ENCODE measurements around the gene MARK2.

The MARK2 gene

DNA sequence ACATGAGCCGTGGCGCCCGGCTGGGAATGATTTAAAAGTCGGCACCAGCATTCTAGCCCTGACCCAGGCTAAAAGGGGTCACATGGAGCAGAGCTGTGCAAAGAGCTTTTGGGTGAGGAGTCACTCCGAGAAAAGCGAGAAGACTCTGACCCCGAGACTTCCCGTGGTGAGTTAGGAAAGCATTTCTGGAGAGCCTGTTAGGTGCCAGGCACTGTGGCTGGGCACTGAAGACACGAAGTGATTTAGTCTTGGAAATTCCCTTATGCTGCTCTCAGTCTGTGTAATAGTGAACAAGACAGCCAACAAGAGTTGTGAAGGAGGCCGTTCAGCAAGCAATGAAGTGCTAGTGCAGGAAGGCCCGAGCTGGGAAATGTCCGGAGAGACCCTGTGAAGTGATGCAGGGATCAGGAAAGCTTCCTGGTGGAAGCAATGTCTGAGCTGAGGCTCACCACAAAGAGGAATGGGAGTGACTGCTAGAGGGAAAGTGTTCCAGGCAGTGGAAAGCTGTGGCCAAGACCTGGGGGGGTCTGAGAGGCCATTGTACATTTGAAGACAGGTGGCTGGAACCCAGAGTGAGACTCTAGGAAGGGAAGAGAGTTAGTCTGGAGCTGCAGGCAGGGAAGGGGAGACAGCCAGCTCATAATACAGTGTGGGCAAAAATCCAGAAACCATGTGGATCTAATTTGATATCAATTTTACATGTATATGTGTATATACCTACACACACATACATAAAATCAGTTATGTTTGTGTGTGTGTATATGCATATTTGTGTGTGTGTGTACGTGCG is 31.6 kb downstream of the MARK2 start:
- Histone ChIP-seq H3K4me3 (ENCODE audit: low read length in 2 of 2) (no peak overlapping the region), H3K27ac (ENCODE audit: low read length) (peak overlapping the region; percentile 53), H3K9ac (ENCODE audit: low read length in 2 of 2) (peak overlapping the region in 1 of 2 donors; percentile 36)

GRCh38 chr11:63871962-63872799 is 33.3 kb downstream of the MARK2 start:
- H3K36me3 ChIP-seq (ENCODE audit: control insufficient read depth in 2 of 2, insufficient read depth in 2 of 2, low read length in 2 of 2), result peaks cover 0 to 9% of the 10 kb centered on the region in 2 donors
- peaks cover 63% of the 10 kb centered on the region for H3K4me1 ChIP-seq (ENCODE audit: control insufficient read depth, insufficient read depth, low read length)
- H3K27ac ChIP-seq (ENCODE audit: low read length), result peak overlapping the region; percentile 60
- H3K9me3 ChIP-seq (ENCODE audit: control insufficient read depth in 2 of 2, low read length in 2 of 2), result no peaks in the 10 kb centered on the region
- H3K4me3 ChIP-seq (ENCODE audit: low read length in 2 of 2), result peak overlapping the region in 1 of 2 donors; percentile 44
- no peak overlapping the region for H3K9ac ChIP-seq (ENCODE audit: low read length in 2 of 2)
- H3K27me3 ChIP-seq (ENCODE audit: control insufficient read depth in 1 of 2, insufficient read depth in 2 of 2, low read length in 2 of 2), result no peaks in the 10 kb centered on the region

More for the DNA sequence above, 31.6 kb downstream of the MARK2 start:
- no peaks in the 10 kb centered on the region for H3K27me3 ChIP-seq (ENCODE audit: control insufficient read depth in 1 of 2, insufficient read depth in 2 of 2, low read length in 2 of 2)
- H3K9me3 ChIP-seq (ENCODE audit: control insufficient read depth in 2 of 2, low read length in 2 of 2), result no peaks in the 10 kb centered on the region
- peaks cover 63% of the 10 kb centered on the region for H3K4me1 ChIP-seq (ENCODE audit: control insufficient read depth, insufficient read depth, low read length)
- peaks cover 0 to 6% of the 10 kb centered on the region in 2 donors for H3K36me3 ChIP-seq (ENCODE audit: control insufficient read depth in 2 of 2, insufficient read depth in 2 of 2, low read length in 2 of 2)

DNA sequence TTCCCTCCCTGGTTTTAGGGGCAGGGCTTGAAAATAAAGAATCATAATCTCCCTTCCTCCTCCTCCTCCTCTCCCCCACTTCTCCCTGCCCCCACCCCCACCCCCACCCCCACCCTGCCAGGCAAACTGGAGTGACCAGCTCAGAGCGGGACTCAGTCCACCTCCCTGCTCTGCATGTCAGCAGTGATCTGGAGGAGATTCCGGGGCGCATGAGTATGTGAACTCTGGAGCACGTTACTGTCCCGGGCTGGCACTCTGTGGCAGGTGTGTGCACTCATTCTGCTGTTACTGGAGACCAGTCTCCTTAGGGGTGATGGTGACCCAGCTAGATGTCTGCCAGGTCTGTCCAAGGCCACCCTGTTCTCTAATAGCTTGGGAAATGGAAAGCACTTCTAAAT is 33.9 kb downstream of the MARK2 start:
- Histone ChIP-seq H3K9ac (ENCODE audit: low read length in 2 of 2) (no peak overlapping the region), H3K27me3 (ENCODE audit: control insufficient read depth in 1 of 2, insufficient read depth in 2 of 2, low read length in 2 of 2) (no peaks in the 10 kb centered on the region), H3K4me3 (ENCODE audit: low read length in 2 of 2) (no peak overlapping the region), H3K36me3 (ENCODE audit: control insufficient read depth in 2 of 2, insufficient read depth in 2 of 2, low read length in 2 of 2) (peaks cover 0 to 9% of the 10 kb centered on the region in 2 donors), H3K4me1 (ENCODE audit: control insufficient read depth, insufficient read depth, low read length) (peaks cover 63% of the 10 kb centered on the region), H3K9me3 (ENCODE audit: control insufficient read depth in 2 of 2, low read length in 2 of 2) (no peaks in the 10 kb centered on the region), H3K27ac (ENCODE audit: low read length) (peak overlapping the region; percentile 1)

DNA sequence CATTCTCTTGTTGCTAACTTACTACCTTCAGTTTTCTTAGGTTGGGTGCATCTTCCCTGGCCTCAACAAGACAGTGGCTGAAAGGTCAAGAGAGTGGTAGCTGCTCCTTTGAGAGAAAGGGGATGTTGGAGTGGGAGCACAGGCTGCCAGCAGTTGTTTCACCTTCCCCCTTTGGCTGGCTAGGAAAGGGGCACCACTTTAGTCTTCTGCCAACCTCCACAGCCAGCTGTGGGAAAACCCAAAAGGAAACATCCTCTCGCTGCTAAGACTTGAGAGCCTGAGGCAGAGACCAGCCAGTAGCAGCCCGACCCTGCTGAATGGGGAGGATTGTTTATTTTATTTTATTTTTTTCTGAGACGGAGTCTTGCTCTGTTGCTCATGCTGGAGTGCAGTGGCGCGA is 34.4 kb downstream of the MARK2 start:
- no peaks in the 10 kb centered on the region for H3K27me3 ChIP-seq (ENCODE audit: control insufficient read depth in 1 of 2, insufficient read depth in 2 of 2, low read length in 2 of 2)
- peaks cover 0 to 9% of the 10 kb centered on the region in 2 donors for H3K36me3 ChIP-seq (ENCODE audit: control insufficient read depth in 2 of 2, insufficient read depth in 2 of 2, low read length in 2 of 2)
- peak overlapping the region; percentile 1 for H3K27ac ChIP-seq (ENCODE audit: low read length)
- peaks cover 62% of the 10 kb centered on the region for H3K4me1 ChIP-seq (ENCODE audit: control insufficient read depth, insufficient read depth, low read length)
- no peak overlapping the region for H3K4me3 ChIP-seq (ENCODE audit: low read length in 2 of 2)
- no peak overlapping the region for H3K9ac ChIP-seq (ENCODE audit: low read length in 2 of 2)
- H3K9me3 ChIP-seq (ENCODE audit: control insufficient read depth in 2 of 2, low read length in 2 of 2), result no peaks in the 10 kb centered on the region

DNA sequence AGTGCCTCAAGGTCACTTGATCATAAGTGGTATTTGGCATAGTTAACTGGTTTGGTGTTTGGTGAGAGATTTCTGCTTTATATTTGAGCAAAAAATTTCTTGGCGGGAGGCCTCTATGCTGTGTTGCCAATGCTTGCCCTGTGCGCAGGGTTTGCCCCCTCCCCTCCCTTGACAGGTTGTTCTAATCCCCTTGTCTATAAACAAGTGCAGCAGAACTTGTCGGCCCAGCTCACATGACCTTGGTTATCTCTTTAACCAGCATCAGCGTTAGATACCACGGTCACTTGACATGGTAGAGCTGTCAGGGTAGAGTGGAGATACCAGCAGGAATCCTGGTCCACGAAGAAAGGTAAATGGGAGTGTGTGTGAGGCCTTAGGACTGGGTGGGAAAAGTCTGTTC is 35.6 kb downstream of the MARK2 start:
- H3K4me1 ChIP-seq (ENCODE audit: control insufficient read depth, insufficient read depth, low read length), result peaks cover 51% of the 10 kb centered on the region
- peaks cover 0 to 6% of the 10 kb centered on the region in 2 donors for H3K36me3 ChIP-seq (ENCODE audit: control insufficient read depth in 2 of 2, insufficient read depth in 2 of 2, low read length in 2 of 2)
- H3K4me3 ChIP-seq (ENCODE audit: low read length in 2 of 2), result no peak overlapping the region
- H3K27ac ChIP-seq (ENCODE audit: low read length), result peak overlapping the region; percentile 18
- no peaks in the 10 kb centered on the region for H3K9me3 ChIP-seq (ENCODE audit: control insufficient read depth in 2 of 2, low read length in 2 of 2)
- no peak overlapping the region for H3K9ac ChIP-seq (ENCODE audit: low read length in 2 of 2)
- no peaks in the 10 kb centered on the region for H3K27me3 ChIP-seq (ENCODE audit: control insufficient read depth in 1 of 2, insufficient read depth in 2 of 2, low read length in 2 of 2)

DNA sequence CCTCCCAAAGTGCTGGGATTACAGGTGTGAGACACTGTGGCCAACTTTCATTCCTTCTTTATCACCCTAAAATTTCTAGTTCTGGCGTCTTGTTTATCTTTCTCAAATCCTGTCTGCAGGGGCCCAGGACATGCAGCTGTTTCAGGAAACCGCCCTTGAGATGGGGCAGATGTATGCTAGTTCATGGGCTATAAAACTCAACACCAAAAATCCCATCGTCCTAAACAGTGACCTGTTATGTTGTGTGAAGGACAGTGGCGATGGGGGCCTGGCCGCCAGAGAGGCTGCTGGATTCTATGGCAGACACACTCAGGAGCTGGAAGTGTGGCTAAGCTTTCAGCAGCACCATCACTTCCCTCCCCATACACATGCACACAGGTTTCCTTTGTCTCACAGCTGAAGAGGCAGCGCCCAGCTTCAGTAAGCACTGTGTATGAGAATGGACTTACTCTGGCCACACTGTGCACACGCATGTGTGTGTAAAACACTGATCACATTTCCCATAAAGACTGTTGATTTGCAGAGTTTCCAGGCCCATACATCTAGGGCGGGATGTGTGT is 36.7 kb downstream of the MARK2 start:
- Histone ChIP-seq H3K36me3 (ENCODE audit: control insufficient read depth in 2 of 2, insufficient read depth in 2 of 2, low read length in 2 of 2) (peaks cover 0 to 6% of the 10 kb centered on the region in 2 donors), H3K27me3 (ENCODE audit: control insufficient read depth in 1 of 2, insufficient read depth in 2 of 2, low read length in 2 of 2) (no peaks in the 10 kb centered on the region), H3K27ac (ENCODE audit: low read length) (no peak overlapping the region), H3K9me3 (ENCODE audit: control insufficient read depth in 2 of 2, low read length in 2 of 2) (no peaks in the 10 kb centered on the region), H3K9ac (ENCODE audit: low read length in 2 of 2) (no peak overlapping the region), H3K4me3 (ENCODE audit: low read length in 2 of 2) (no peak overlapping the region), H3K4me1 (ENCODE audit: control insufficient read depth, insufficient read depth, low read length) (peaks cover 44% of the 10 kb centered on the region)

GRCh38 chr11:63876616-63877015 is 37.7 kb downstream of the MARK2 start:
- no peaks in the 10 kb centered on the region for H3K27me3 ChIP-seq (ENCODE audit: control insufficient read depth in 1 of 2, insufficient read depth in 2 of 2, low read length in 2 of 2)
- peaks cover 33% of the 10 kb centered on the region for H3K4me1 ChIP-seq (ENCODE audit: control insufficient read depth, insufficient read depth, low read length)
- H3K36me3 ChIP-seq (ENCODE audit: control insufficient read depth in 2 of 2, insufficient read depth in 2 of 2, low read length in 2 of 2), result peaks cover 0 to 6% of the 10 kb centered on the region in 2 donors
- no peak overlapping the region for H3K27ac ChIP-seq (ENCODE audit: low read length)
- H3K9me3 ChIP-seq (ENCODE audit: control insufficient read depth in 2 of 2, low read length in 2 of 2), result no peaks in the 10 kb centered on the region
- H3K4me3 ChIP-seq (ENCODE audit: low read length in 2 of 2), result no peak overlapping the region
- no peak overlapping the region for H3K9ac ChIP-seq (ENCODE audit: low read length in 2 of 2)

DNA sequence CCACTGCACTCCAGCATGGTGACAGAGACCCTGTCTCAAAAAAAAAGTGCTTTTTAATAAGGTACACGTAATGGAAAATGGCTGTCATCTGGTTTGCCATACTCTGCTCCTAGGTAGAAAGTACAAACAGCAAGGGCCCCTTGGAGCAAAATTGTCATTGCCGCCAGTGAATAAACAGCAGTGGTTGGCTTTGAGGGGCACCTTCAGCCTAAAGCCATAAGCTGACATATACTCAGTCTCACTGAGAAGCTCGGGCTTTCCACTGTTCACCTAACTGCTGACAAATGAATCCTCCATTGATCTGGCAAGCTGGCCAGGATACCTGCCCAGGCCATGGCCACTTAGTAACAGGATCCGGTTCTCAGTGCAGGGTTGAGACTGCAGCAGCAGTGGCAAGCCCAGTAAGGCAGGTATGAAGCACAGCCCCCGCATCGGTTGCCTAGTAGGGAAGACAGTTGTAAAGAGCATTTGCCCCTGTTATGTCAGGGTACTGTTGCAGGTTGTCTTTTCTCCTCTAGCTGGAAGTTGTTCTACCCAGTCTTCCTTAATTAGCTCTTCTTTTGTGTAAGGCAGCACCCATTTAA is 38.8 kb downstream of the MARK2 start:
- H3K4me1 ChIP-seq (ENCODE audit: control insufficient read depth, insufficient read depth, low read length), result peaks cover 23% of the 10 kb centered on the region
- H3K4me3 ChIP-seq (ENCODE audit: low read length in 2 of 2), result no peak overlapping the region
- peaks cover 0 to 6% of the 10 kb centered on the region in 2 donors for H3K36me3 ChIP-seq (ENCODE audit: control insufficient read depth in 2 of 2, insufficient read depth in 2 of 2, low read length in 2 of 2)
- H3K9me3 ChIP-seq (ENCODE audit: control insufficient read depth in 2 of 2, low read length in 2 of 2), result no peaks in the 10 kb centered on the region
- H3K9ac ChIP-seq (ENCODE audit: low read length in 2 of 2), result no peak overlapping the region
- H3K27me3 ChIP-seq (ENCODE audit: control insufficient read depth in 1 of 2, insufficient read depth in 2 of 2, low read length in 2 of 2), result no peaks in the 10 kb centered on the region
- H3K27ac ChIP-seq (ENCODE audit: low read length), result no peak overlapping the region

DNA sequence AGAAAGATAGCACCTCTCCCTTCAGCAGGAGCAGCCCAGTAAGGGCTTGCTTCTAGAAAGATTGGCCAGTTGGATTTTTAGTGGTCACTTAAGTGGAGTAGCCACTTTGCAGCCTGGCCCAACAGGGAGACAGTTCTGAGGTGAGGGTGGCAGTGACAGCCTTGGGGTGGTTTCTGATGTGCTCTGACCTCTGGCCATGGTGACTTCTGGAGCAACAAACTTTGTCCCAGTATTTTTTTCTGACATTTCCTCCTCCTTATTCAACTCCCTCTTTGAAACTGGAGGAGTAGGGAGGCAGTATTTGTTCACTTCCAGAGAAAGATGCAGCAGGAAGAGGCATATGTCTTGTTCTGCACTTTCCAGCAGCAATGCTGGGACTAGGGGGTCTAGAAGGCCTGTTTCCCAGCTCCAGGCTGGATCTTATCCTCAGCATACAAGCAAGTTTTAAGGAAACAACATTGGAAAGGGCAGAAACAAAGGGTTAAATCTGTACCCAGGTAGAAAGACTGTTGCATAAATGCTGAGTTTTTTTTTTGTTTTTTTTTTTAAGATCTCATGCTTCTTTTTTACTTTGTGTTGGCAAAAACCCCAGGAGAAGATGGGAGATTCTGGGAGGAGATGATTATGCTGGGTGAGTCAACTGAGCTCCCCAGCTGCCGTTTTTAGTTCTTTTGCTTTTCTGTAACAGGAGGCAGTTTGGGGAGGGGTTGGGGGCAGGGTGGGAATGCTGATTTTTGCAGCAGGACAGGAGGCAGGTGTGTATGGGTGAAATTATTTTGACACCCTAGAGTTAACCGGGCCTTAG is 40.9 kb downstream of the MARK2 start:
- no peaks in the 10 kb centered on the region for H3K27me3 ChIP-seq (ENCODE audit: control insufficient read depth in 1 of 2, insufficient read depth in 2 of 2, low read length in 2 of 2)
- H3K4me3 ChIP-seq (ENCODE audit: low read length in 2 of 2), result no peak overlapping the region
- H3K36me3 ChIP-seq (ENCODE audit: control insufficient read depth in 2 of 2, insufficient read depth in 2 of 2, low read length in 2 of 2), result peaks cover 0 to 3% of the 10 kb centered on the region in 2 donors
- no peak overlapping the region for H3K27ac ChIP-seq (ENCODE audit: low read length)
- H3K9me3 ChIP-seq (ENCODE audit: control insufficient read depth in 2 of 2, low read length in 2 of 2), result no peaks in the 10 kb centered on the region
- H3K9ac ChIP-seq (ENCODE audit: low read length in 2 of 2), result no peak overlapping the region
- H3K4me1 ChIP-seq (ENCODE audit: control insufficient read depth, insufficient read depth, low read length), result peaks cover 7% of the 10 kb centered on the region

- H3K27ac ChIP-seq (ENCODE audit: low read length), result no peak overlapping the region
- no peaks in the 10 kb centered on the region for H3K27me3 ChIP-seq (ENCODE audit: control insufficient read depth in 1 of 2, insufficient read depth in 2 of 2, low read length in 2 of 2)
- H3K9ac ChIP-seq (ENCODE audit: low read length in 2 of 2), result no peak overlapping the region
- peaks cover 0 to 3% of the 10 kb centered on the region in 2 donors for H3K36me3 ChIP-seq (ENCODE audit: control insufficient read depth in 2 of 2, insufficient read depth in 2 of 2, low read length in 2 of 2)
- no peaks in the 10 kb centered on the region for H3K9me3 ChIP-seq (ENCODE audit: control insufficient read depth in 2 of 2, low read length in 2 of 2)
- no peak overlapping the region for H3K4me3 ChIP-seq (ENCODE audit: low read length in 2 of 2)
- peaks cover 6% of the 10 kb centered on the region for H3K4me1 ChIP-seq (ENCODE audit: control insufficient read depth, insufficient read depth, low read length)
These were observed 41.5 kb downstream of the MARK2 start for GRCh38 chr11:63880403-63880790.

All from stomach smooth muscle (tissue), 2 donors.